ENCODE measurements around the gene RERGL. TPM values are rescaled to one million over a fixed set of nuclear protein-coding genes. Genes with fewer than 3 reads are reported as not detected.

The RERGL gene
- polyA plus RNA-seq: not detected

DNA sequence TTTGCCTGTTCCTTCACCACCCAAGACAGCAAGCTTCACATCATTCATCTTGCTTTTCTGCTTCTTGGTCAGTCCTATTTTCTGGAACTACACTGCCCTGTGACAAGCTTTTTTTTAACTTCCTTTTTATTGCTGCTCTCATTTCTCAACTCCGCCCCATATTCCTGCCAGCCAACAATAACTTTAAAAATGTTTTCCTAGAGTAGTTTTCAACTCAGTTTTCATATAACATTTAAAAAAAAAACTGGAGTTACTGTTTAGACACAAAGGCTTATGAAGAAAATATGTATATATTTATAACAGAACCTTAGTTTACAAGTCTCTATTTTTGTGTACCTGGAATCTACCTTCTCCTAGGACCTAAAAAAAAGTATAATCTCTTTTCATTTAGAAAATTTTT, at the start of gene RERGL:
RERGL (minus strand) TSS at position 101 of the 400 bp plus-strand sequence; CDS start at position 48, 53 bp downstream.
- DNase-seq: no peak
- H3K27me3 Mint-ChIP-seq (ENCODE audit: low read depth in 3 of 3): no peaks in the 10 kb centered on the region
- no peaks in the 10 kb centered on the region for H3K4me1 Mint-ChIP-seq
- peaks cover 5 to 47% (median 20%) of the 10 kb centered on the region in 6 donors for H3K9me3 Mint-ChIP-seq
- H3K36me3 Mint-ChIP-seq: peaks cover 0 to 2% (median 0%) of the 10 kb centered on the region in 3 donors
- H3K4me3 Mint-ChIP-seq: no peak within 1 kb of the TSS
- no peak within 1 kb of the TSS for H3K27ac Mint-ChIP-seq

GRCh38 chr12:18139254-18139653, 49.3 kb upstream of the RERGL start:
- H3K9me3 Mint-ChIP-seq: peaks cover 0 to 9% (median 5%) of the 10 kb centered on the region in 6 donors
- no peaks in the 10 kb centered on the region for H3K27me3 Mint-ChIP-seq (ENCODE audit: low read depth in 3 of 3)
- no peak overlapping the region for H3K4me3 Mint-ChIP-seq
- H3K27ac Mint-ChIP-seq: no peak overlapping the region
- no peak for DNase-seq
- no peaks in the 10 kb centered on the region for H3K4me1 Mint-ChIP-seq
- no peaks in the 10 kb centered on the region for H3K36me3 Mint-ChIP-seq

DNA sequence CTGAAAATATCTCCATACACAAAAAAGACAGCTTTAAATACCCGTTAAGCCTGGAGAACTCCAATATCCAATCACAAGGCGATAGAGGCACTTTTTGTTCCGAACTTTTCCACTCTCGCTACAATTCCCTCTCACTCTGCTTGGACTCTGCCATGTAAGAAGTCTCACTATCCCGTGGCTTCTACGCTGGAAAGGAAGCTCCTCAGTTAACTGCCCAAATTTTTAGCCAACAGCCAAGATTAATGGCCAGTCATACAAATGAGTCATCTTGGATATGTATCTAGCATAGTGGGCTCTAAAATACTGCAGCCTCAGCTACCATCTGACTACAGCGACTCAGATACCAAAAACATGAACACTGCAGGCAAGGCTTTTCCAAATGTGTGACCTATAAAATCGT, 45.5 kb upstream of the RERGL start:
- Mint-ChIP-seq H3K4me1 (no peaks in the 10 kb centered on the region), H3K4me3 (no peak overlapping the region), H3K36me3 (no peaks in the 10 kb centered on the region), H3K9me3 (peaks cover 0 to 13% (median 1%) of the 10 kb centered on the region in 6 donors), H3K27me3 (ENCODE audit: low read depth in 3 of 3) (no peaks in the 10 kb centered on the region), H3K27ac (no peak overlapping the region)
- no peak for DNase-seq

DNA sequence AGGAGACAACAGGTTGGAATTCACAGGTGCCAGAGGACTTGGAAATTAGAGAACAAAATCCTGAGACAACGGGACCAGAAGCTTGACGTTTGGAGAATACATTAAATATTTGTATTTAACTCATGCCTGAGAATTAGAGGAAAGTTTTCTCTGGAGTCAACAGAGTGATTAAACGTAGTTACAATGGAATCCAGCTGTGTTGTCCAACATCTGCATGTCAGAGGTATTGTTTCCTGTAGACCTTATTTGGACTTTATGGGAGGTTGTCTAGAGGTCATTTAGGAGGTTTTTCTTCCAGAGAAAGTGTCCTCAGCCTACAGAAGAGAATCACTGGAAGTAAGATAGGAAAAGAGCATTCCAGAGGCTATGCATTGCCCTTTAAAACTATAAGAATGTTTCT, 45.1 kb upstream of the RERGL start:
- Mint-ChIP-seq H3K27me3 (ENCODE audit: low read depth in 3 of 3) (no peaks in the 10 kb centered on the region), H3K4me3 (no peak overlapping the region), H3K9me3 (peaks cover 0 to 15% (median 1%) of the 10 kb centered on the region in 6 donors), H3K27ac (no peak overlapping the region), H3K36me3 (no peaks in the 10 kb centered on the region), H3K4me1 (no peaks in the 10 kb centered on the region)
- no peak for DNase-seq

GRCh38 chr12:18130851-18131250, 40.9 kb upstream of the RERGL start:
- peaks cover 0 to 4% (median 4%) of the 10 kb centered on the region in 3 donors for H3K36me3 Mint-ChIP-seq
- peaks cover 4 to 35% (median 19%) of the 10 kb centered on the region in 6 donors for H3K9me3 Mint-ChIP-seq

GRCh38 chr12:18123707-18124106, 33.7 kb upstream of the RERGL start:
- peaks cover 10 to 37% (median 23%) of the 10 kb centered on the region in 6 donors for H3K9me3 Mint-ChIP-seq
- H3K36me3 Mint-ChIP-seq: peaks cover 0 to 4% (median 0%) of the 10 kb centered on the region in 3 donors
- no peak overlapping the region for H3K27ac Mint-ChIP-seq
- no peaks in the 10 kb centered on the region for H3K27me3 Mint-ChIP-seq (ENCODE audit: low read depth in 3 of 3)
- H3K4me1 Mint-ChIP-seq: no peaks in the 10 kb centered on the region
- no peak overlapping the region for H3K4me3 Mint-ChIP-seq
- DNase-seq: no peak

More at GRCh38 chr12:18130851-18131250, 40.9 kb upstream of the RERGL start:
- H3K27ac Mint-ChIP-seq: no peak overlapping the region
- DNase-seq: no peak
- no peaks in the 10 kb centered on the region for H3K27me3 Mint-ChIP-seq (ENCODE audit: low read depth in 3 of 3)
- no peaks in the 10 kb centered on the region for H3K4me1 Mint-ChIP-seq
- H3K4me3 Mint-ChIP-seq: no peak overlapping the region

DNA sequence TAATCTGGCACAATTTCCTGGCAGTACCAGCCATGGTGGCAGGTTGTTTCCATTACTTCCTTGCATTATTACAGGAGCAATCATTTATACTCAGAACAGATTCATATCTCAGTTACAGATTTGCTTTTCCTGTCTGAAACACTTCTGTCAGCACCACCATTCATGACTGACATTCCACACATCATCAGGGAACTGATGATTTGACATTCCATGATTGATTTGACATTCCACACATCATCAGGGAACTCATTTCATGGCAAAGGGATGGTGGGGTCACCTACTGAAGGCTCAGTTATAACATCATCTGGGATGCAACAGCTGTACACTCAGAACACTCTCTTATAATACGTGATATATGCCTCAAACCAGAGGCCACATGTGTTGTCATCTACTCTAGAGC, 30.9 kb upstream of the RERGL start:
- Mint-ChIP-seq H3K9me3 (peaks cover 5 to 21% (median 10%) of the 10 kb centered on the region in 6 donors), H3K4me1 (no peaks in the 10 kb centered on the region), H3K36me3 (no peaks in the 10 kb centered on the region), H3K27ac (no peak overlapping the region), H3K4me3 (no peak overlapping the region), H3K27me3 (ENCODE audit: low read depth in 3 of 3) (no peaks in the 10 kb centered on the region)
- DNase-seq: no peak

GRCh38 chr12:18108611-18109010, 18.6 kb upstream of the RERGL start:
- no peak overlapping the region for H3K4me3 Mint-ChIP-seq

GRCh38 chr12:18103624-18104023, 13.6 kb upstream of the RERGL start:
- DNase-seq: no peak
- Mint-ChIP-seq H3K36me3 (no peaks in the 10 kb centered on the region), H3K4me1 (peaks cover 0 to 5% of the 10 kb centered on the region in 2 donors), H3K4me3 (no peak overlapping the region), H3K9me3 (peaks cover 5 to 30% (median 15%) of the 10 kb centered on the region in 6 donors), H3K27me3 (ENCODE audit: low read depth in 3 of 3) (no peaks in the 10 kb centered on the region), H3K27ac (no peak overlapping the region)

More at GRCh38 chr12:18108611-18109010, 18.6 kb upstream of the RERGL start:
- H3K4me1 Mint-ChIP-seq: no peaks in the 10 kb centered on the region
- H3K27me3 Mint-ChIP-seq (ENCODE audit: low read depth in 3 of 3): peaks cover 0 to 2% (median 0%) of the 10 kb centered on the region in 3 donors
- H3K9me3 Mint-ChIP-seq: peaks cover 4 to 39% (median 12%) of the 10 kb centered on the region in 6 donors
- no peak overlapping the region for H3K27ac Mint-ChIP-seq
- no peaks in the 10 kb centered on the region for H3K36me3 Mint-ChIP-seq
- no peak for DNase-seq

GRCh38 chr12:18101043-18101442, 11.1 kb upstream of the RERGL start:
- Mint-ChIP-seq H3K27ac (no peak overlapping the region), H3K9me3 (peaks cover 2 to 20% (median 13%) of the 10 kb centered on the region in 6 donors), H3K36me3 (no peaks in the 10 kb centered on the region), H3K4me3 (no peak overlapping the region), H3K27me3 (ENCODE audit: low read depth in 3 of 3) (no peaks in the 10 kb centered on the region), H3K4me1 (peaks cover 0 to 5% of the 10 kb centered on the region in 2 donors)
- DNase-seq: no peak

GRCh38 chr12:18084080-18084479, 5.9 kb downstream of the RERGL start:
- H3K27me3 Mint-ChIP-seq (ENCODE audit: low read depth in 3 of 3): no peaks in the 10 kb centered on the region
- no peaks in the 10 kb centered on the region for H3K4me1 Mint-ChIP-seq
- no peak overlapping the region for H3K27ac Mint-ChIP-seq
- H3K9me3 Mint-ChIP-seq: peaks cover 8 to 51% (median 30%) of the 10 kb centered on the region in 6 donors
- peaks cover 0 to 4% (median 0%) of the 10 kb centered on the region in 3 donors for H3K36me3 Mint-ChIP-seq
- no peak overlapping the region for H3K4me3 Mint-ChIP-seq
- no peak for DNase-seq

DNA sequence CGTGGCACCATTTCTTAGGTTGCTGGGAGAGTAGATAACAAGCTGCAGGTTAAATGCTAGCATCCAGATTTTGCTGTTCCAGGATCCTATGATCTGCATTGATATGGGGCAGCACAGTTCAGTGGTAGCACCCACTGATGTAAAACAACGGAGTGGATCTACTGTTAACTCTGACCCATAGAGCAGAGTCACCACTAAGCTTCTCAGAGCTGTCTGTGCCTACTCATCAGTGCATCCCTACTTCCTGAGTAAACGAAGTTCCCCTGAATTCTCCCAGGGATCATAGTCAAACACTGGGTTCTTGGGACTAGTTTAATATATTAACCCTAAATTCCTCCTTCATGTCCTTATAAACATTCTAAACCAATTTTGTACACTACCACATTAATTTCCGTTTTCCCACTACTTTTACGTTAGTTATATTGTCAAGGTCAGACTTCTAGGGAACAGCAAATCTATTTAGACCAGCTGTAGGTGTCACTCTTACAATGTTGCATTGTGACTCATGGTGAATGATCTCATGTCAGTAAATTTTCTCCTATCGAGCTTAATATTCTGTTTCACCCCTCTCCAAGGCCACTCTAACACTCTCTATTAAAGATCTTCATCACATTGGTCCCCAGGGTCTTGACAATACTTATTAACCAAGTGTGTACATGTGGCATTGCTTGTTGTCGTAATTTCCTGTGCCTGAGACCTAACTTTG, 10.3 kb downstream of the RERGL start:
- no peaks in the 10 kb centered on the region for H3K36me3 Mint-ChIP-seq

DNA sequence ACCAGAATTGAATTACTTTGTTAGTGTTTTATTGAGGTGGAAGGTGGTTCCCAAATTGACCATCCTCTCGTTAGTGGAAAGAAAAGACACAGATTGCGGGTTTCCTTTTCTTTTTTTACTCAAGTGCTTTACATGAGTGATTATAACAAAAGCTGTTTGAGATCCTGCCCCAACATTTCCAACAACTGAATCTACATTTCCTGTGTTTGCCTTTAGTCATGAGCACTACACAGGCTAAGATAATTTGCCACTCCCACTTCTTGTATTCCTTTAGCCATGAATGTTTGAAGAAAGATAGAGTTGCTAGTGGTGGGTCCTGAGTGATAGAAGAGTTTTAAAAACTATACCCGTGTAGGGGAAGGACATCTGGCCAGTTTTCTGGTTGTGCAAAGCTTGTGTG, 16.0 kb downstream of the RERGL start:
- no peak for DNase-seq
- Mint-ChIP-seq H3K36me3 (no peaks in the 10 kb centered on the region), H3K27me3 (ENCODE audit: low read depth in 3 of 3) (no peaks in the 10 kb centered on the region), H3K4me3 (no peak overlapping the region), H3K27ac (no peak overlapping the region), H3K4me1 (no peaks in the 10 kb centered on the region), H3K9me3 (peaks cover 4 to 28% (median 15%) of the 10 kb centered on the region in 6 donors)

More for the DNA sequence above, 10.3 kb downstream of the RERGL start:
- no peak for DNase-seq
- Mint-ChIP-seq H3K27ac (no peak overlapping the region), H3K4me3 (no peak overlapping the region), H3K4me1 (no peaks in the 10 kb centered on the region), H3K9me3 (peaks cover 12 to 35% (median 24%) of the 10 kb centered on the region in 6 donors), H3K27me3 (ENCODE audit: low read depth in 3 of 3) (no peaks in the 10 kb centered on the region)

DNA sequence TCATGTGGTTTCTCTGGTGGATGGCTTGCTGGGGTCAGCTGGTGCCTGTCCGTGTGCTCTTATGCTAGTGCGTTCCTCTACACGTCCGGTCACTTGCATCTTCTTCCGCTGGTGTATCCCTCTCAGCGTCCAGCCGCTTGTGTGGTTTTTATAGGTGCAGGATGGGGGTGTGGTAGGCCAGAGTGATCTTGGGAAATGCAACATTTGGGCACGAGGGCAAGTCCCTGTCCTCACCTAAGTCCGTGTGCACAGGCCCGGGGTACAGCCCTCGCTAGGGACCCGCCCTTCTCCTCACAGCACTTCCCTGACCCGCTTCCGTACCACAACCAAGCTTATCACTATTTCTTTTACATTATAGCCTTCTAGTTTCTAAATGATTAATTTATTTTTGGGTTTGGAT, 17.3 kb downstream of the RERGL start:
- H3K4me3 Mint-ChIP-seq: no peak overlapping the region
- no peak overlapping the region for H3K27ac Mint-ChIP-seq
- H3K9me3 Mint-ChIP-seq: peaks cover 6 to 28% (median 14%) of the 10 kb centered on the region in 6 donors
- H3K36me3 Mint-ChIP-seq: no peaks in the 10 kb centered on the region
- H3K4me1 Mint-ChIP-seq: no peaks in the 10 kb centered on the region
- no peak for DNase-seq
- no peaks in the 10 kb centered on the region for H3K27me3 Mint-ChIP-seq (ENCODE audit: low read depth in 3 of 3)

GRCh38 chr12:18071336-18071735, 18.7 kb downstream of the RERGL start:
- H3K4me3 Mint-ChIP-seq: no peak overlapping the region

More at GRCh38 chr12:18071336-18071735, 18.7 kb downstream of the RERGL start:
- Mint-ChIP-seq H3K36me3 (no peaks in the 10 kb centered on the region), H3K27me3 (ENCODE audit: low read depth in 3 of 3) (peaks cover 0 to 2% (median 0%) of the 10 kb centered on the region in 3 donors), H3K4me1 (no peaks in the 10 kb centered on the region), H3K27ac (no peak overlapping the region), H3K9me3 (peaks cover 6 to 40% (median 15%) of the 10 kb centered on the region in 6 donors)
- no peak for DNase-seq
